ENCODE data around the gene SUCO.

GRCh38 chr1:172496678-172497077, 36.3 kb upstream of the SUCO start:
- TF ChIP-seq CTCF (conservative IDR thresholded peaks at IDR 0.05; ENCODE audit: low read length) (no peak), EZH2phosphoT487 (IDR thresholded peaks at IDR 0.05; ENCODE audit: borderline replicate concordance, low read depth, low read length) (no peak)

Measured in OCI-LY7 (cell line).